ENCODE data around the gene PALD1.

PALD1 gene

DNA sequence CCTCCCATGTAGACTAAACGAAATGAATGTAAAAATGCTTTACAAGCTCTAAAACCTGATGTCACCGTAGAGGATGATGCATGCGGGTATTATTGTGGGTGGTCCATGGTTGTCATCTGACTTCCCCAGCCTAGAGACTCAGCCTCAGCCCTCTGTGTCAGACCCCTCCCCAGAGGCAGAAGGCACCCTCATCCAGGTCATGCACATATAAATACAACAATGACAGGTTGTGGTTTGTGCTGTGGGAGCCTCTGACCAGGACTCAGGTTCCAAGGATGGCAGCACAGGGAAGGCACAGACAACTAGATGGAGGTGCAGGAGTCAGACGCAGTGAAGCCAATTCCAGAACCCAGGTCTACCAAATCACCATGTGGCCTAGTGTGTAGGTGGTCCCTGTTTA lies 33.8 kb upstream of the PALD1 start:
- Mint-ChIP-seq H3K27ac (no peak overlapping the region), H3K4me3 (no peak overlapping the region), H3K36me3 (ENCODE audit: low read depth) (no peaks in the 10 kb centered on the region), H3K27me3 (ENCODE audit: low read depth) (peaks cover 51% of the 10 kb centered on the region), H3K4me1 (ENCODE audit: low read depth) (peaks cover 5% of the 10 kb centered on the region), H3K9me3 (no peaks in the 10 kb centered on the region)
- DNase-seq (ENCODE audit: low spot score): no peak

DNA sequence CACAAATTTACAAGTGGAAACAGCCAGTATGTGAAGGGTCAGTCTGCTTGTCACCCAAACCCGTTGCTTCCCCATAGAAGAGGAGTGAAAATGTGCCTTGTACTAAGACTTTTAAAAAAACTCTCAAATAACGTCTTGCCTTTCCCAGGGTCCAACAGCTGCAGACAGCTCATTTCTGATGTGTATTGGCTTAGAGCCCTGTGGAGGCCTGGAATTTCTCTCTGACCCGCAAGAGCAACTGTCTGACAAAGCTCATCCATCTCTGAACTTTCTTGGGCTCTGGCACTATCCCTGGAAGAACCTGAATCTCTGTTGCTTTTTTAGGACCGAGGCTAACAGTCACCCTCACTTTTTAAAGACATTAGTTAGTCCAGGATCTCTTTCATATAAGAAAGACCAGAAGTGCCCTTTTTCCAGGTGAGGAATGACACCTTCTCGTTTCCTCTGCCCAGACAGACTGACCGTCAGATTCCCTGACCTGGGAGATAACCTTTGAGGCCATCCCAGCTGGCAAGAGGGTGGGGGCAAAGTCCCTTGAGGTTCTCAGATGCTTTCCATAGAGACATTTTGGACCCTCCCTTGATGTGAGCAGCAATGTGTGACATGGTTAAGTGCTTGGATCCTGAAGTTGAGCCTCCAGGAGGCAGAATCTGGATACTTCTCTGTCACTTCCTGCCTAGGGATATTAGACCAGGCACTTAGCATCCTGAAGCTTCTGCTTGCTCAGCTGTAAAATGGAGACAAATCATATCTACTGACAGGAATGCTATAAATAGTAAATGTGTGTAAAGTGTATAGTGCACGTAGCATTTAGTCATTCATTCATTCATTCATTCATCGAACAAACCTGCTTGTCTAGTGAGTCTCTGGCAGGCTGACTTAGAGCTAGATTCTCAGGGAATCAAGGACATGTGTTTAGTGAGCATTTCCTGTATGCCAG lies 32.6 kb upstream of the PALD1 start:
- no peak for DNase-seq (ENCODE audit: low spot score)
- peaks cover 1% of the 10 kb centered on the region for H3K4me1 Mint-ChIP-seq (ENCODE audit: low read depth)
- H3K36me3 Mint-ChIP-seq (ENCODE audit: low read depth): no peaks in the 10 kb centered on the region
- peaks cover 46% of the 10 kb centered on the region for H3K27me3 Mint-ChIP-seq (ENCODE audit: low read depth)
- H3K27ac Mint-ChIP-seq: no peak overlapping the region
- H3K9me3 Mint-ChIP-seq: no peaks in the 10 kb centered on the region
- no peak overlapping the region for H3K4me3 Mint-ChIP-seq

DNA sequence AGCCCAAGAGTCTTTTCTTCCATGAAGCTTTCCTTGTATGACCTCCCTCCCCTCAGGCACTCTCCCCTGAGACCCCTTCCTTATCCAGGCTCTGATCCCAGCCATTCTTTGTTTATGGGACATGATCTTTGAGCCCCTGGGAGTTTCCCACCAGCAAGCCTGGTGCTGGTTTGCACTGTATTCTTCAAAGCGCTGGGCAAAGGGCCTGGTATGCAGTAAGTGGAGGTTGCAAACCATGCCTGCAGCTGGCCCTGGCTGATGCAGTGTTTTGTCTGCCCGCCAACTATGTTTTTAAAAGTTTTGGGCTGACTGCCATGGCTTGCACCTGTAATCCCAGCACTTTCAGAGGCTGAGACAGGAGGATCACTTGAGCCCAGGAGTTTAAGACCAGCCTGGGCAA lies 30.3 kb upstream of the PALD1 start:
- H3K9me3 Mint-ChIP-seq: no peaks in the 10 kb centered on the region
- H3K36me3 Mint-ChIP-seq (ENCODE audit: low read depth): no peaks in the 10 kb centered on the region
- no peaks in the 10 kb centered on the region for H3K4me1 Mint-ChIP-seq (ENCODE audit: low read depth)
- H3K4me3 Mint-ChIP-seq: no peak overlapping the region
- no peak for DNase-seq (ENCODE audit: low spot score)
- H3K27ac Mint-ChIP-seq: no peak overlapping the region
- peaks cover 28% of the 10 kb centered on the region for H3K27me3 Mint-ChIP-seq (ENCODE audit: low read depth)

DNA sequence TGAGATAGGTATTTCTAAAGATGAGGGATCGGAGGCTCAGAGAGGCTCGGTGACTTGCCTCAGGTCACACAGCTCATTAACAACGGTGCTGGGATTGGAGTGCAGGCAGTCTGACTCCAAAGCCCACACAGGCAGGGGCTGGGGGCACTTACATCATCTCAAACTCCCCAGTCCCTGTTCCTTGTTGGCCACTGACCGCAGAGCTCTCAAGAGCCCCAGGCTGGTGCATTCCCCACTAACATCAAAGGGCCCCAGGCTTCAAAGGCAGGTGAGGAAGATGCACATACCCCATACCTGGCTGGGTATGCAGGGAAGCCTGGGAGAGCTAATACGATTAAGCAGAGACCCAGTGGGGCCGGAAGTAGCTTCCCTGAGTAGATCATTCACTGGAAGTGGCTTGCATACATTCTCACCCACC lies 23.3 kb upstream of the PALD1 start:
- DNase-seq (ENCODE audit: low spot score): no peak
- H3K27me3 Mint-ChIP-seq (ENCODE audit: low read depth): peaks cover 45% of the 10 kb centered on the region
- H3K9me3 Mint-ChIP-seq: no peaks in the 10 kb centered on the region
- no peak overlapping the region for H3K27ac Mint-ChIP-seq
- H3K4me1 Mint-ChIP-seq (ENCODE audit: low read depth): no peaks in the 10 kb centered on the region
- H3K4me3 Mint-ChIP-seq: no peak overlapping the region
- no peaks in the 10 kb centered on the region for H3K36me3 Mint-ChIP-seq (ENCODE audit: low read depth)

DNA sequence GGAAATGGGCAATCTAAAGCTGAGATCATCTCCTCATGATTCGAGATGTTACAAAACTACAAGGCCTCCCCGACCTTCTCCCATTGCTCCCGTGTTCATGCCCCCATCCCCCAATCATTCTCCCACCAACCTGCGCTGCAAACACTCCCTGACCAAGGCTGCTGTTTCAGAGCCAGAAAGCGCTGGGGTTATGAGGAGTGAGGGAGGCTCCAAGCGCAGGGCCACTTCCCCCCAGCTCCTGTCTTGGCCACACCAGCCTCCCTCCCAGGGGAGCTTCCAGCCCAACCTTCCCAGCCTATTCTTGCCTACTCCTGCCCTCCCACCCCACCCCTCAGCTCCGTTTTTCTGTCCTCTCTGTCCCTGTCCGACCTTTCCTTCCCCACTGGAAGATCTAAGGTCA lies 22.4 kb upstream of the PALD1 start:
- H3K4me1 Mint-ChIP-seq (ENCODE audit: low read depth): no peaks in the 10 kb centered on the region
- no peak for DNase-seq (ENCODE audit: low spot score)
- H3K27ac Mint-ChIP-seq: no peak overlapping the region
- no peaks in the 10 kb centered on the region for H3K9me3 Mint-ChIP-seq
- peaks cover 47% of the 10 kb centered on the region for H3K27me3 Mint-ChIP-seq (ENCODE audit: low read depth)
- no peak overlapping the region for H3K4me3 Mint-ChIP-seq
- H3K36me3 Mint-ChIP-seq (ENCODE audit: low read depth): no peaks in the 10 kb centered on the region

DNA sequence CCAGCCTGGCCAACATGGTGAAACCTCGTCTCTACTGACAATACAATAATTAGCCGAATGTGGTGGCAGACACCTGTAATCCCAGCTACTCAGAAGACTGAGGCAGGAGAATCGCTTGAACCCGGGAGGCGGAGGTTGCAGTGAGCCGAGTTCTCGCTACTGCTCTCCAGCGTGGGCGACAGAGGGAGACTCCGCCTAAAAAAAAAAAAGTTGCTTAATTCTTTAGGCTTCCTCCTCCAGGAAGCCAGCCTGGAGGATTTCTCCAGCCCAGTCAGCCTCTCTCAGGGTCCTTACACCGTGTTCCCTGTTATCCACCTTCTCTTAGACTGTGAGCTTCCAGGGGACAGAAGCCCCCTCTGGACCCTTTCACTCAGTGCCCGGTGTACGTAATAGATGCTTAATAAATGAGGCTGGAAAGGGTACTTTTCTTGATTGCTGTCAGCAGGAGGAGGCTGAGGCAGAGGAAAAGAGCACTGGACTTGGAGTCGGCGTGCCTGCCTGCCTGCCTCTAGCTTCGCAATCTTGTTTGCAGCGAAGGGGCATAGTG lies 20.7 kb upstream of the PALD1 start:
- Mint-ChIP-seq H3K27ac (no peak overlapping the region), H3K9me3 (no peaks in the 10 kb centered on the region), H3K4me3 (no peak overlapping the region), H3K27me3 (ENCODE audit: low read depth) (peaks cover 50% of the 10 kb centered on the region), H3K36me3 (ENCODE audit: low read depth) (no peaks in the 10 kb centered on the region), H3K4me1 (ENCODE audit: low read depth) (no peaks in the 10 kb centered on the region)
- DNase-seq (ENCODE audit: low spot score): no peak

DNA sequence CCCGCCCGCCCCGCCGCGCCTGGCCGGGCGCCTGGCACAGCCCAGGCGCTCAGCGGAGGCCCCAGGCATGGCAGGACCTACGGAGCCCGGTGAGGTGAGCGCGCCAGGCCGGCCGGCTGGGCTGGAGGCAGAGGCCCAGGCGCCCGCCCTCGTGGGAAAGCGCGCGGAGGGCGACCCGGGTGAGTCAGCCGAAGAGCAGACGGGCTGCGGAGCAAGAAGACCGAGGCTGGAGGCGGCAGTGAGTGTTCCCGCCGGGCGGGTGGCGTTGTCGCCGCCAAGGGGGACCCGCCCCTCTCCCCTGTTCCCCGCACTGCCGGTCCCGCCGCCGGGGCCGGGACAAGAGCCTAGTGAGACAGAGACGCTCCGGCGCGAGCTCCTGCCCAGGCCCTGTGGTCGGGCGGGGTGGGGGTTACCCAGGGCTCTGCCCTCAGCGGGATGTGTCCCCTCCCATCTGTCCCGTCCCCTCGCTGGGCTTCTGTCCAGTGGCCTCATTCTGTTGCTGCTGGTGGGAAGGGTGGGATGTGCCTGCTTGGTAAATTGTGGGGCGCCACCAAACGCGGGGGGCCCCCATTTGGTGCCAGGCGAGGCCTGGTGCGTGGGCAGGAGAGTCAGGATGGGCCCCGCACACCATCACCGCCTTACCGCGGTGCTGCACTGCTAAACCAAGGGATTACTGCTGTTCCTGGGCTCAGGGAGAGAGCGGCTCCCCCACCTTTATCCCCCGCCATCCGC lies 20.1 kb upstream of the PALD1 start:
- Mint-ChIP-seq H3K4me3 (no peak overlapping the region), H3K27ac (no peak overlapping the region), H3K36me3 (ENCODE audit: low read depth) (no peaks in the 10 kb centered on the region), H3K4me1 (ENCODE audit: low read depth) (no peaks in the 10 kb centered on the region), H3K9me3 (no peaks in the 10 kb centered on the region), H3K27me3 (ENCODE audit: low read depth) (peaks cover 50% of the 10 kb centered on the region)
- peak; percentile 60 for DNase-seq (ENCODE audit: low spot score)

DNA sequence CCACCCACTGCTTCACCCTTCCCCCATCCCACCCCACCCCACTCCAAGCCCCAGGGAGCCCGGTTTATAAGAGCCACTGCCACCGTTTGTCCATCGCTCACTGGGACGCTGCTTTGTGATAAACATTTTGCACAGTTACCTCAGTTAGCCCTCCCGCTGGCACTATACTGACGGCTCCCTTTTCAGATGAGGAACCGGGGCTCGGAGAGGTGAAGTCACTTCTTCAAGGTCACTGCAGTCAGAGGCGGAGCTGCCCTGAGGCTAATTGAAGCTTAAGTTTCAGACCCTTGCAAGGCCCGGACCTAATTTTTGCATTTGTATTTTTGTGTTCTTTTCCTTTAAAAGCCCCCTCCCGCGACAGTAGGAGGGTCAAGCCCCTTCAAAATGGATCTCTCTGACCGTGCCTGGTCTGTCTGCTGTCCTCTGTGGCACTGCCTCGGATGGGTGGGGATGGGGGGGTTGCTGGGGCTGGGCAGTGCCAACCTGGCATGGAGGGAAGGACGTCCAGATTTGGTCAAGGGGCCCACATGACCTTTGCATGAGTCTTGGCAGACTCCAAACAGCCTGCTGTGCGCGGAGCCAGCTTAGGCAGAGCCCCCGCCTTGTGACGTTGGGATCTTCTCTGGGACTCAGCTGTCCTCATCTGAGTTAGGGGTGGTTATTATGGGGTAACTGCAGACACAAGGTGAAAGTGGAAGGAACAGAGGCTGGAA lies 19.4 kb upstream of the PALD1 start:
- no peaks in the 10 kb centered on the region for H3K36me3 Mint-ChIP-seq (ENCODE audit: low read depth)
- peaks cover 52% of the 10 kb centered on the region for H3K27me3 Mint-ChIP-seq (ENCODE audit: low read depth)
- no peak for DNase-seq (ENCODE audit: low spot score)
- H3K27ac Mint-ChIP-seq: no peak overlapping the region
- H3K4me1 Mint-ChIP-seq (ENCODE audit: low read depth): no peaks in the 10 kb centered on the region
- H3K9me3 Mint-ChIP-seq: no peaks in the 10 kb centered on the region
- no peak overlapping the region for H3K4me3 Mint-ChIP-seq

DNA sequence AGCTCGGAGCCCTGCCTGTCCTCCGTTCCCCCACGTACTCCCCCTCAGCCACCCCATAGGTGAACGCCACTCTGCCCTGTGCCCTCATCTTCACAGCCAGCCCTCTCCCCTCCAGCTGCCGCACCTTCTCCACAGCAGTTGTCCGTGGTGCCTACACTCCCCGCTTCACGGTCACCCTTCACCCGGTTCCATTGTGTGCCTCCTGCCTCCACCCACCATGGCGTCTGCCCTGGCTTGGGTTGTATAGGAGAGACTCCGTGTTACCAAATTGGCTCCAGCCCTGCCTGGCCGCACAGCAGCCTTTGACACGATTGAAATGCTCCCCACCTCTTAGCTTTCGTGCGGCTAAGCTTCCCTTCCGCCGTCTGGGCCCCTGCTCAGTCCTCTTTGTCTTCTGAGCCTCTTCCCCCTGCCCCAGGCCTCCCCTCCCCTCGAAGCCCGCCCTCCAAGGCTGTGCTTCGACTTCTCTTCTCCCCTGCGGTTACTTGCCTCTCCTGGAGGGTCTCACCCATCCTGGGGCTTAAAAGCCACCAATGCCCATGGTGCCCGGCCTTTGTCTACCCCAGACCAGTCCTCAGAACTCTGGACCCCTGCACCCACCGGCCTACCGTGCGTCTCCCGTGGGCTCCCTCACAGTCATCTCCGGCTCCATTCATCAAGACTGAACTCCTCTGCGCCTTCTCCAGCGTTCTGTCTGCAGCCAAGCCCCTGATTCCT lies 18.6 kb upstream of the PALD1 start:
- Mint-ChIP-seq H3K27me3 (ENCODE audit: low read depth) (peaks cover 52% of the 10 kb centered on the region), H3K27ac (no peak overlapping the region), H3K9me3 (no peaks in the 10 kb centered on the region), H3K36me3 (ENCODE audit: low read depth) (no peaks in the 10 kb centered on the region), H3K4me1 (ENCODE audit: low read depth) (no peaks in the 10 kb centered on the region), H3K4me3 (no peak overlapping the region)
- DNase-seq (ENCODE audit: low spot score): no peak

DNA sequence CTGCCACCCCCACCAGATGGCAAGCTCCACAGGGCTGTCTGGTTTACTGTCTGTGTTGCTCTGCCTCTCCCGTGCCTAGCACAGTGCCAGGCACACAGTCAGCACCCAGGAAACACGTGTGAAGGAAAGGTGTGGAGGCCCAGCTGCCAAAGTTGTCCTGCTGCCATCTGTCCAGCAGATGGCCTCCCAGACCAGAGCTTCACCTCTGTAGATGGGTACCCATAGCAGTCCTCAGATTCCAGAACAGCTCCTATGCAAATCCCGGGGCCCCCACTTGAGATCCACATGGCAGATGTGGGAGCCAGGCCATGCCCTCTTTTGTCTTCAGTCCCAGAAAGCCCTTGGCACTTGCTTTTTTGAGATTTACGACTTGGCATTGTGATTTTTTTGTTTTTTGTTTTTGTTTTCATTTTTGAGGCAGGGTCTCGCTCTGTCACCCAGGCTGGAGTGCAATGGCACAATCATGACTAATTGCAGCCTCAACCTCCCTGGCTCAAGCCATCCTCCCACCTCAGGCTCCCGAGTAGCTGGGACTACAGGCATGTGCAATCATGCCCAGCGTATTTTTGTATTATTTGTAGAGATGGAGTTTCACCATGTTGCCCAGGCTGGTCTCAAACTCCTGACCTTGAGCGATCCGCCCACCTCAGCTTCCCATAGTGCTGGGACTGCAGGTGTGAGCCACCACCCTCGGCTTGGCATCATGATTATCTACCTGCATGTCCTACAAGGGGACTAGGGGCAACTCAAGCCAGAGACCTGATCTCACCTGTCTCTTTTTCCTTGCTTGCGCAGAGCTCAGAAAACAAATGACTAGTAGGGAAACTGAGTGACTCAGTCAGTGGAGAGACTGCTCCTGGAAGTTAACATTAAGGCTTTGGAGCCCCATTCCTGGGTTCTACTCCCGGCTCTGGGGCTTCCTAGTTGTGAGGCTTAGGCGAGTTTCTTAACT lies 16.9 kb upstream of the PALD1 start:
- H3K4me3 Mint-ChIP-seq: no peak overlapping the region
- H3K9me3 Mint-ChIP-seq: no peaks in the 10 kb centered on the region
- no peak for DNase-seq (ENCODE audit: low spot score)
- no peak overlapping the region for H3K27ac Mint-ChIP-seq
- peaks cover 38% of the 10 kb centered on the region for H3K27me3 Mint-ChIP-seq (ENCODE audit: low read depth)
- H3K36me3 Mint-ChIP-seq (ENCODE audit: low read depth): no peaks in the 10 kb centered on the region
- no peaks in the 10 kb centered on the region for H3K4me1 Mint-ChIP-seq (ENCODE audit: low read depth)

DNA sequence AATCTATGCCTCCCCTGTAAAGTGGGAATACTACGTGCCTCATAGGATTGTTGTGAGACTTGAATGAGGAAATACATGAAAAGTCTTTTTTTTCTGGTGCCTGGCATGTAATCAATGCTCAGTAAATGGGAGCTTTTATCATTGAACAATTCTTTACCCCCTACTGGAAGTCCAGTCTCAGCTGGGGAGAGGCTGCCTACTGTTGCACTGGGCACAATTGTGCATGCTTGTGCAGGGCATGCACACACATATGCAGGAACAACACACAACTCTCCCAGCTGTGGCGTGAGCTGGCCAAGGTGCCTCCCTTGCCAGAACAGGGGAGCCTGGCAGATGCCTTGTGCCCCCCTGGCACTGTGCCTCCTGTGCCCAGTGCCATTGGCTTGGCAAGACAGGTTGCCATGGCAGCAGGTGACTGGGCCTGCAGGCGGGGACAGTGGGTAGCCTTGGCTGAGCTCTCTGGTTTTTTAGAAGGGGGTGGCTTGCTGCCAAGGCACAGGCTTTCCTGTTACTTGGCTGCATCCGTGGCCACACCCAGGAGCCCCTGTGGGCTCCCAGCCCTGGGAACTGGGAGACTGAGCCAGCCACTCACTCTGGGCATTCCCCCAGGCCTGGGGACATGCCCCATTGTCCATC lies 16.1 kb upstream of the PALD1 start:
- Mint-ChIP-seq H3K27me3 (ENCODE audit: low read depth) (peaks cover 33% of the 10 kb centered on the region), H3K27ac (no peak overlapping the region), H3K36me3 (ENCODE audit: low read depth) (no peaks in the 10 kb centered on the region), H3K4me1 (ENCODE audit: low read depth) (no peaks in the 10 kb centered on the region), H3K9me3 (no peaks in the 10 kb centered on the region), H3K4me3 (no peak overlapping the region)
- DNase-seq (ENCODE audit: low spot score): no peak

DNA sequence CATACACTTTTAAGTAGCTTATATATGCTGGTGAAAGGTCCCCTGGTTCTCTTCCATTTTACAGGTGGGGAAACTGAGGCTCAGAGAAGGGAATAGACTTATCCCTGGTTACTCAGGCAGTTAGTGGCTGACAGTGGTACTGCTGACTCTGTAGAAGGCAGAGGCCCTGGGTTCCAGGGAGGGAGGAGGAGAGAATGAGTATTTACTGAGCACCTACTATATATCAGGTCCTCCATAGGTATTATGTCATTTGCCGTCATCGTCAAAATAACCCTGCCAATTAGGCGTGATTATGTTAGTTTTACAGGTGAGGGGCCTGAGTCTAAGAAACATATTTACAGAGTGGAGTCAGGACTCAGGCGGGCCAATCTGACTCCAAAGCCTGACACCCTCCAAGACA lies 13.3 kb upstream of the PALD1 start:
- DNase-seq (ENCODE audit: low spot score): no peak
- Mint-ChIP-seq H3K27ac (no peak overlapping the region), H3K9me3 (no peaks in the 10 kb centered on the region), H3K27me3 (ENCODE audit: low read depth) (peaks cover 17% of the 10 kb centered on the region), H3K36me3 (ENCODE audit: low read depth) (no peaks in the 10 kb centered on the region), H3K4me1 (ENCODE audit: low read depth) (no peaks in the 10 kb centered on the region), H3K4me3 (no peak overlapping the region)

Data from T-helper 2 cell treated with Interferon-gamma antibody and Interleukin-4, amounts not matched to agents 5 μg/mL and 100 μg/mL, for 36 hours (primary cell).